NCI-H187 (cell line): Measurements from ENCODE around the gene WEE2.

Experiments
- DNase-seq, 2 experiments: peaks; one replicate each; lab custom pipeline; 2025; lab: John Stamatoyannopoulos, UW

The WEE2 gene

DNA sequence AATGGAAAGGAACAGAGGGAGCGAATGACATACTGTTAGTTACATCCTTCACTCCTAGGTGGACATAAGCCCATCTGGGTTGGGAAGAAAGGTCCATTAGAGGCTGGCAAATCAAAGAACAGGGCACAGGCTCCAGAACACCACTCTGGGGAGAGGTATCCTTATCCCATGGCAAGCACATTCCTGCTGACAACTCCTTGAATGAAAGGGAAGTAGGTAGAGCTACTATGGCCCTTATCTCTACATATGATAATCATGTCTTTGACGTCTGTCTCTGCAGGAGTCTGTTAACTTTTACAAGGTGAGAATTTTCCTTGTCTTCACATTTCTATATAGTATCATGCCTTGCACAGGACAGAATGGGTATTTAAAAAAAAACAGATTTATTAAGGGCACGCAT lies 16.6 kb upstream of the WEE2 start:
- DNase-seq = no peak

DNA sequence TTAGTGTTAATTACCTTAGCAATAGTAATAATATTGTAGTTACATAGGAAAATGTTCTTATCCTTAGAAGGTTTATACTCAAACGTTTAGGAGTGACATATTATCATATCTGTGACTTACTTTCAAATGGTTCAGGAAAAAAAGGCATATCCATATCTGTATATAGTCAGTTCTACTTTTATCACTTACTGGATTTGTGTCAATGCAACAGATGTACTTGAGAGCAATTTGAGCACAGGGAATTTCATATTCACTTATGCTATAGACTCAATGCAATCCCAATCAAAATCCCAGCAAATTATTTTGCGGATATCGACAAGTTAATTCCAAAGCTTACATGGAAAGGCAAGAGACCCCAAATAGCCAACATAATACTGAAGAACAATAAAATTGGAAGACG lies 16.2 kb upstream of the WEE2 start:
- DNase-seq = no peak

DNA sequence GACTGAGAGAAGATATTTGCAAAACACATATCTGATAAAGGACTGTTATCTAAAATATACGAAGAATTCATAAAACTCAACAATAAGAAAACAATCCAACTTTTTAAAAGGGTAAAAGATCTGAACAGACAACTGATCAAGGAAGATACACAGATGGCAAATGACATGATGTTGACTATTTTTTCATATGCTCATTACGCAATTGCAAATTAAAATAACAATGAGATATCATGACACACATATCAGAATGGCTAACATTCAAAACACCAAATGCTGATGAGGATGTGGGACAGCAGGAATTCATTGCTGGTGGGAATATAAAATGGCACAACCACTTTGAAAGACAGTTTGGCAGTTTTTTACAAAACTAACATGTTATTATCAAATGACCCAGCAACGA lies 15.1 kb upstream of the WEE2 start:
- DNase-seq = no peak

DNA sequence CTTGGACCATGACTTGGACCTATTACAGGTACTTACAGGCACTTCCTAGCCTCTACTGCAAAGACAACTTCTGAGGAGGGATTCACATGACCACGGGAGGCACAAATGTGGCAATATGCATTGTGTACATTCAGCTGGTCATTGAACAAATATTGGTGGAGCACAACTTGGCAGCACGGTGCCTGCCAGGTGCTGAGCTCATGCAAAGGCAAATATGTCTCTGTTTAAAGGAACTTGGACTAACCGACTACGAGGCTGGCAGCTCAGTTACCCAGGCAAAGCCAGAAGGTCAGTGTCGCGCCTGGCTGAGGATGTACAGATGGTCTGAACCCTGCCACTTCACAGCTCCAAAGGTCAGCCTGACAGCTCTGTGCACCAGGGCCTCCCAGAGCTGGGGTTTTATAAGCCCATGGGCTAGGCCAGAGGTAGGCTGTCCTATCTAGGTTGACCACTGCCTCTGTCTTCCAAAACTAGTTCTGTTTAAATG lies 12.3 kb upstream of the WEE2 start:
- no peak for DNase-seq

DNA sequence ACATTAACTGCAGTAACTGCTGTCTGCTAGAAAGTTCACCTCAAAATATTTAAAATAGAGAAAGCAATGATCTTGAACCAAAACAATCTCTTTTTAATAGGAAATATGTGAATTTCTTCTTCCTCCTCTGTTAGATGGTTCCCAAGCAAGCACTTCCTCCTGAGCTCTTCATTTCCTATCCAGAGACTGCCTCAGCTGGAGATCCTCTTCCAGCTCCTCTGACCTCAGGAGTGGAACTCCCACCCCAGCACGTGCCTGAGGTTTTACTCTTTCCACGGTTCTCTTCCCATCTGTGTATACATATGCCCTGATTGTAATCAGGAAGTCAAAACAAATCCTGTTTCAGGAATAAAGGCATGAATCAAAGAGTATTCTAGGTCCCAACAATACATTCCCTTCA lies 11.8 kb upstream of the WEE2 start:
- no peak for DNase-seq

DNA sequence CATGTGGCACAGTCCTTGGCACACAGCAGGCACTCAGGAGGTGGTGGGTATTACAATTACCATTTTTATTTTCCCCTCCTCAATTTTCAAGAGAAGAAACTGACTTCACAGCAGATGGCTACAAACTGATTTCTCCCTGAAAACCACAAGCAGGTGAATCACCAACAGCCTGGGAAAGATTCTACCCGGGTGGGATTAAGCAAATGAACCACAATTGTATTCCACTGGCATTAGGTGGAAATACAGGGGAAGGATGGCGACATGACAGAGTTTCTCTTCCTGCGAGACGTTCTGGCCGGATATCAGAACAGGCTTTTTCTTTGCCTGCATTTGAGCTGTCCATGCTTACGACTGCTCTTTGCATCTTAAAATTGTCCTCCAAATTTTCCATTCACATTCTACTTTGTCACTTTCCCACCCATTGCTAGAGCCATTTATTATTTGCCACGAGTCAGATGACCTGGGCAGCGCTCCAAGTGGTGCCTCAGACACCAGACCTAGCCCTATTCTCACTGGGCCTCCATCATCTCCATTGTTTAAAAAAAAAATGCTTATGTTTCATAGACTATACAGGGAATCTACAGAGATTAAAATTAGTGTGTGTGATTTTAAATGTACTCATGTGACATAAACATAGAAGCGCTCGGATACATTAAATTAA lies 10.8 kb upstream of the WEE2 start:
- no peak for DNase-seq

DNA sequence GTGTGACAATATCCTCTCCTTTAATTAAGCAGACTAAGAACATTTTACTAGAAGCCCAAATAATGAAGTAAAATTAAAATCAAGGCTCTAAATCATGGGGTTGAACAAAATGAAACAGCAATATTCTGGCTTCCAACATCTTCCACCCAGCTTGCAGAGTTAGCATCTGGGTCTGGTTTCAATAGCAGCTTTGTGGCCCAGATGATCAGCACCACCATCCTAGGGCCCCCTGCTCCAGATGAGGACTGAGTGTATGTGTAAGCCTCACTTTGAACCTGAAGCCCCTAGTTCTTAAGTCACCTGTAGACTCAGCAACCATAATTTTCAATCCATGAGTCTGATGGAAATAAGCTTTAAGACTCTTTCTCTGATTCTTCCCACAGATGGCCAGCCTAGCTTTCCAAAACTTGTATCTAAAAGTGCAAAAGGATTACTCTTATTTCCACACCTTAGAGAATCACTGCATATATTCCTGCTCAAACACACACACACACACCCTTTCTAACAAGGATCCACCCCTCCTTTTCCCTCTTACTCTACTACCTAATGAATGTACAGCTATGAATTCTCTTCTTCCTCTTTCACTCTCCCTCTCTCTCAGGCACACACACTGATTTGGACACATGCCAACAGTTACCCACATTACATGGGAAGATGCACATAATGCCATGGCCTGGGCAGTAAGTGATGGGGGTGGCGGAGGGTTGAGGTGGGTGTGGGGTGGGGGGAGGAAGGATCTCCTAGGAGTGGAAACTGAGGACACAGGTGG lies 9.7 kb upstream of the WEE2 start:
- no peak for DNase-seq

DNA sequence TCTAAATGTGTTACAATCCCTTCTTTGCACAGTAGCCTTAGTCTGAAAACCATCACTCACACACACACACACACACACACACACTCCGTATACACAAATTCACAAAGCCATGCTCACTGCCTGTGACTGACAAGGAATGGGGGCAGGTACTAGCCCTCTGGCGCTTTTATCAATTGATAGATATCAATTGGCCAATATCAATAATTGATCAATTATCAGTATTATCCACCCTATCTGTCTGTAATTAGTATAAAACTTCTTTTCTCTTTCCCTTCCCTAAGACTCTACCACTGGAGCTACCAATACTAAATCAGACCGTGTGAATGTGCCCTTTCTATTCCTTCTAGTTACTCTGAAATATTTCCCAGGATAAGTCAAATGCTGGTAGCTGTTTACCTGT lies 8.3 kb upstream of the WEE2 start:
- DNase-seq = no peak

DNA sequence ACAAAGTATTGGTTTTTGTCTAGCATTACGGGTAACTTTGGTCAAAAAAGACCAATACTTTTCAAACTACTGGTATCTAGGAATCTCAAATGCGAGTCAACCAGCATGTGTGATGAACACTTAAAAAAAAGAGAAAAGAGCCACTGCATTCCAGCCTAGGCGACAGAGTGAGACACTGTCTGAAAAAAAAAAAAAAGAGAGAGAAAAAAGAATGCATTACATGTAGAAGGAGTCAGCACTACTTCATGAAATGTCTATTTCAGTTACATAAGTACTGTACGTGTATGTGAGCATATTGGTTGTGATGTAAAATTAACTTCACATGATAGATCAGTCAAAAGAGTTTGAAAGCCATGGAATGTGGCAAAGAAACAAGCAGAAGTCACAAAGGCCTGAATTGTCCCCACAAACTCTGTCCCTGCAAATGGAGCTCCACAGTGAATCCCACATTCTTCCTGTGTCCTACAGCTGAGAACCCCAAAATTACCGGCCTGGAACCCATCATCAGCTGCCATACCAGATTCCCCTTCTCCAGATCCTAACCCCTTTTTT lies 7.8 kb upstream of the WEE2 start:
- DNase-seq = no peak

DNA sequence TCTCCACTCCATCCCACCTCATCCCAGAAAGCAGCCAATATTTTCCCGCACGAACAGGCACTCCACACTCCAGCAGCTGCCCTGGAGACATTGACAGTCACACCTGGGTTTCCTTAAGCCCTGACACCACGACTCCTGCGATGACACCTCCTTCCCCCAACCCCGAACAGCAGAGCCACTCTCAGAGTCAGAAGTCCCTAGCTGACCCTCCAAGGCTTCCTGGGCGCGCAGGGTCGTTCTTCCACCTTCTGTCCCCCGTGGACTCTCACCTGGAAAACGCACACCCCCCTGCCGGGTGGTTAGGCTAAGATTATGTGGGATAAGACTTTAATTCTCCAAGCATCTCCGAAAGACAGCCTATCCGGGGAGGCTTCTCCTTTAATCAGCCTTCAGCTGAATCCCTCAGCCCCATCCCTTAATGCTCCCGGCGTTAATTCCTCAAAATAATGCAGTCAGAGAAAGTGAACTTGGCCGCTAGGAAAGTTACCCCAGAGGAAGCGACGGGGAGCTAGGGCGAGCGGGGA lies 7.2 kb upstream of the WEE2 start:
- DNase-seq = no peak

DNA sequence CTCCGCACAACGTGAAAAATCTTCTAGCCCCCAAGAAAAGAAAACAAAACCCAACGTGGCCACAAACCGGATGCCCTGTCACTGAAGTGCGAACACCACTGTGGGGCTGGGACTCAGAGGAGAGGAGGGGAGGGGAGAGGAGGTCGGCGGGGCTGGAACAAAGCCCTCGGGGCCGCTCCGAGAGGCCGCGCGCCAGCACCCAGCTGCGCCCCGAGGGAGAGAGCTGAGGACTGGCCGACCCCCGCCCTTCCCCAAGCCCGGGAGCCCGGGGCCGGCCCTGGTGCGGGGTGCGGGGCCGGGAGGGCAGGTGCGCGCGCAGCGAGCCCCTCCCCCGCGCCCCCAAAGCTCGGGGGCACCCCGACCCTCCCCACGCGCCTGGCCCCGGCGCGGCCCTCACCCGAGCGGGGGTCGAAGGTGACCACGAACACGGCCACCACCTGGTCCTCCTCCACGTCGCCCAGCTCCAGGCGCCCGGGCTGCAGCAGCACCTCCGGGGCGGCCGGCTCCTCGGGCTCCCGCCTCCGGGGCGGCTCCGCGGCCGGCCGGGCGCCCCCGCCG lies 6.6 kb upstream of the WEE2 start:
- DNase-seq = no peak

DNA sequence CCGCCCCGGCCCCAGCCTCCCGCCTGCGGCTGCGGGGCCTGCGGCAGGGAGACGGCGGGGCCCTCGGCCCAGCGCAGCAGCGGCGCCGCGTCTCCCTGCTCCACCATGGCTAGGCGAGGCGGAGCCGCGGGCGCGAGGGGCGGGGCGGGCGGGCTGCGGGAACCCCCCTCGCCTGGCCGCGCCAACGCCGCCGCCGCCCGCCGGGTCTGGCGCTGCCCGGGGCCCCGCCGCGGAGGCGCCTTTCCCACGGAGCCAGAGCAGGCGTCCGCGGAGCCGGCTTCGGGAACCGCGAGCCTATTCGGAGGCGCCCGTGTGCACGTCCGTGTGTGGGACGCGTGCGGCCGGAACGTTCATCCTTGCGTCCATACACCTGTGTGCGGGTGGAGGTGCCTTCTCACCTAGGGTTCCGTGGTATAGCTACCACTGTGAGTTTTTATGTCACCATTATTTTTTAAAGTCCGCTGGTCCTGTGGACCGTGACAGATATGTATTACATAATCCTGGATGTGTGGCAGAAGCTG lies 6.0 kb upstream of the WEE2 start, which contains the start of gene DENND11:
Gene DENND11, minus strand, starts transcription at position 120 of the 521 bp plus-strand sequence. Its CDS starts 13 bp downstream, at position 107.
- DNase-seq = peak in 1 of 2 experiments; percentile 41

DNA sequence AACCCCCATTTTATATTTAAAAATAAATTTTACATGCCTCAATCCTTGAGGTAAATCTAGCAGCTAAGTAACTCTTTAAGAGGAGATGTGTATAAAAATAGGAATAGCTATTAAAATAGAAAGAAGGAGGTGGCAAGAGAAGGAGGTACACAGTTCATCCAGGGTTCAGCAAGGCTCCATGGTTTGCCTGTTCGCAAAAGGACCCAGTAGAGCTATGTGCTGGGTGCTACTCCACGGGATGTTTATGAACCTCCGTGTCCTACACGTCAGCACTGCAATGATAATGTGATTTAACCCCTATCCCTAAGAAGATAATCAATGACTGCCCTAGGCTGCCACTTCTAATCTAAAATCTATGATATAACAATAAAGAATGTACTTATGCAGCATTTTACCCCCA lies 5.3 kb upstream of the WEE2 start:
- no peak for DNase-seq

DNA sequence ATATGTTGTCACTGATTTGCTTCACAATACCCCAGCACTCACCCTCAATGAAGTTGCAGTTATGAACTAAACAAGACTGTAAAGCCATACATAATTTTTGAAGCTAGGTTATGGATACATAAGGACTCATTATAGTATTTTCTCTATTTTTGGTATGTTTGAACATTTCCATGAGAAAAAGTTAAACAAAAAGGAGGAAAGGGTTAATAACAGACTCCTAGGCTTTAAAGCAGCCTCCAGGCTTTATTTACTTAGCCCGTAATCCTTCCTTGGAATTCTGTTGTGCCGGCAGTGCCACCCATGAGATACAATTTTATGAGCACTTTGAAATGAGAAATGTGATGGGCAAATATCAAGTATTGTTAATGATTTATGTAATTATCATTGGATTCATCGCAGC lies 4.0 kb upstream of the WEE2 start:
- no peak for DNase-seq

DNA sequence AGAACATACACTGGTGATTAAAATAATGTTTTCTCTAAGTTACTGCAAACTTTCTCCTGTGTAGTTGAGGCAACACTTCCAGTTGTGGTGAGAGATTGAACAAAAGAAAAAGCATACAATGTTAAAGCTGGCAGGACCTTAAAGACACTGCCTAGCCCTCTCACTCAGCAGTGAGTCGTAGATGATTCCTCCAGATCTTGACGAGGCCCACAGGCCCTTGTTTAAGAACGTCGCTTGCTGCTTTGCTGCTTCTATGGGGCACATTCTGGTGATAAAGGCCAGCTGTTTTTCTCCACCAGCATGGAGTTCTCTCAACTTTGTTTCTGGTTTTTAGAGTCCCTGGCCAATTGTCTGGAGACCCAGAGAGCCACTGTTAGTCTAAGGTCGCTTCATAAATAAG lies 3.4 kb upstream of the WEE2 start:
- DNase-seq = no peak

DNA sequence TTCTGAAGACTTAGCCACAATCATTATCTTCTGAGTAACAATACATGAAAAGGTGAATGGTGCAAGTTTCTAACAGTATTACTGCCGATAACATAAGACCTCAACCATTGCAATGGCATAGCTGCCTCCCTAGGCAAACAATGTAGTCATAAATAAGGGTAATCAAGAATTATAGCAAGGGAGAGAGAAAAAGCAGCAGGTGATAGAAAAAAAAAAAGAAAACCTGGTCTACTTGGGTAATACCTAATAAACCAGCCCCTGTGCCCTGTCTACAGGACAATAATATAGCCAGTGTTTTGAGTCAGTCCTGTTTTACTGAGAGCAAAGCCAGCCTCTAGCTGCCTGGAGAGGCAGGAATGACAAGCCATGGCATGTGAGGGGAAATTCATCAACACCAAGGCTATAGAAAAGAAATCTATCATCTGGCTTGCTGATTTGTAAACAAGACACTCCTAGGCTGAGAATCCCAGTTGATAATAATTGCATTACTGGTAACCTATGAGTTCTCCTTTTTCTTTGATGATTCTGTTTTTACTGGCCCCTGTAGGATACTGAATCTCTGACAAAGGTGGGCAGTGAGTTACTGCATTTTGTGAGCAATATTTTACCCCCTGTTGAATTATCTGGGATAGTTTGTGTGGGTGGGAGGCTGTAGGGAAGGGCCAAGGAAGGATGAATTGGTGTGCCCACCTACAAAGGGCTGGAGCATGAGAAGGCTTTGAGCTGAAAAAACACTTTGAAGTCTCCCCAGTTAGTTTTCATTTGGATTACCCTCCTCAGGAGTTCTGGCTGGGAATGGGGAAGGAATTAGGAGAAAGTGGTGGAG lies 1.7 kb upstream of the WEE2 start:
- DNase-seq = no peak

DNA sequence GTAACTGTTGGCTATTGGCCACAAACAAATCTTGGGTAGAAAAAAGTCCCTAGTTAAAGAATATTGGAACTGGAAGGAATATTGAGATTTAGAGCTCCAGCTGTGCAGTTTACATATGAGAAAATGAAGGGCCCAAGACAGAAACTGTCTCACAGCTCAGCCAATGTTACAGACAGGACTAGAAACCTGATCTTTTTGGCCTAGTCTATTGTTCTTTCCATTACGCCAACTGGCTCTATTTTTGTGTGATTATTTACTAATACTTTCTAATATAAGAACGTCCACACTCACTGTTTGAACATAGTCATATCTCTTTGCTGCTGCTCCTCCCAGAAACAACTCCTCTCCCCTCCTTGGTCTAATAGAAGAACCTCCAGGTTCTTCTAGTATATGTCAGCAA lies 1.2 kb downstream of the WEE2 start:
- DNase-seq = no peak

DNA sequence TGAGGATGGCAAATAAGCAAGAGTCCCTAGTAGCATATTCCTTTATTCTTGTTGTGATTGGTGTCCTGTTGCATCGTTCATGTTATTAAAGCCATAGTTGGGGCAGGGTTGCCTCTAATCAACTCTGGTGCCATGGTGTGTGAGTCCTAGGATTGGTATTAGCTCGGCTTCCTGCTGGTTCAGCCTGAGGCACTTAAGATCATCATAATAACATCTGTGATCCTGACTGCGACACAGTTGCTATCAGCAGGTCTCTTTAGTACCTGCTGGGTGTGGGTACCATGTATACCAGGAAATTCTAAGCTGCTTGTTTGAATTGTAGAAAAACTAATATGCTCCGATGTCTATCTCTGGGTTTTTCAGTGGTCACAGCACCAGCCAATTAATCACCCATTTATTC lies 1.6 kb downstream of the WEE2 start:
- no peak for DNase-seq

DNA sequence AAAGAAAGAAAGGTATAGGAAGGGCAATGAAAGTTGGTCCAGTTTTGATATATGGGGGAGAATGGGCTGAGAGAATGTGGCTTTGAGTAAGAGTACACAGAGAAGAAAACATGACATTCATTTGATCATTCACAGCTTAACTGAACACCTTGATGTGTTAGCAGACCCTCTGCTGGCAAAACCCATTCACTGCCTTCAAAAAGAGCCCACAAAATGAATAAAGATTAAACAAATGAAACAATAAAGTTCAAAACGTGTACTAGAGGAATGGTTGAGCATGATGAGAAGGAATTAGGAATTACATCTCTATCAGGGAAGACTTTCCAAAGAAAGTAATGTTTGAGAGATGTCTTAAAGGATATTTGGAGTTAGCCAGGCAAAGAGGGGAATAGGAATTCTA lies 2.1 kb downstream of the WEE2 start:
- no peak for DNase-seq

DNA sequence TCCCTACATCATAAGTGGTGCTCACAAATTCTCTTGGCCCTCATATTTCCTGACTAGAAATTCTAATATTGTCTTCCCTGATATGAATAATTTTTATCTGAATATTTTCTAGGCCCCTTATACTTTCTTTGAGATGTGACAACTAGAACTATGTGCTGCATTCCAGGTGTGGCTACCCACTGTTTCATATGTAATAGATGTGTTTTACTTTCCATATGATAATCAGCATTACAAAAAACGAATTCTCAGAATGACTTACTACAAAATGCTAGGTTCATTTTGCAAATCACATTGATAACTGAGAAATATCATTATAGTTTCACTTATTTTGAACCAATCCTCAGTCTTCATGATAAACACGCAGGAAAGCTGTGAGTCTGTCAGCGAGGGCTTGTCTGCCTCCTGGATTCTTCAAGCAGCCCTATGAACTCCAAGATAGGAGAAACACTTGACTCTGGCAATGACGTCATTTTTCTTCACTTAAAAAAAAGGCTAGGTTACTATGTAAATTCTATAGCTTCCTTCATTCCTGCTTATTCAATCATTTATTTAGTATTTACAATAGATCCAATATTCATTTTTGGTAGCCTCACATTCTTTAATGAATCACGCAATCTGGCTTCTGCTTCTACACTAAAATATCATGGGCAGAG lies 4.6 kb downstream of the WEE2 start:
- no peak for DNase-seq

DNA sequence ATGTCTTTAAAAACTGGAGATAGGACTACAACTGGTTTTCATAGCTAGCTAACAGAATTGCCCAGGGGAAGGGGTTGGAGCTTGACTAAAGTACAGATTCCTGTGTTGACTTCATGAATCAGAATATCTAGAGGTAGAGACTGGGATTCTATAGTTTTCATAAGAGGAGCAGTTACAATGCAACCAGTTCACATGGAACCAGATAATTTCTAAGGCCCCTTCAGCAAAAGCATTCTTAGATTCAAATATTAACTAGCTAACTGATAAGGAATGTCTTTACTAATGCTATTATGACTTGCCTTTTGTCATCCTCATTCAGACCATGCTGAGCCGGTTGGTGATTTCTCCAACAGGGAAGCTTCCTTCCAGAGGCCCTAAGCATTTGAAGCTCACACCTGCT lies 5.7 kb downstream of the WEE2 start:
- no peak for DNase-seq
